Measurements from ENCODE around the gene TPST2. TPM values are rescaled to one million over a fixed set of nuclear protein-coding genes. Genes with fewer than 3 reads are reported as not detected.

The TPST2 gene
- total RNA-seq, 1 experiment from 2014 or later = 11.8 TPM

DNA sequence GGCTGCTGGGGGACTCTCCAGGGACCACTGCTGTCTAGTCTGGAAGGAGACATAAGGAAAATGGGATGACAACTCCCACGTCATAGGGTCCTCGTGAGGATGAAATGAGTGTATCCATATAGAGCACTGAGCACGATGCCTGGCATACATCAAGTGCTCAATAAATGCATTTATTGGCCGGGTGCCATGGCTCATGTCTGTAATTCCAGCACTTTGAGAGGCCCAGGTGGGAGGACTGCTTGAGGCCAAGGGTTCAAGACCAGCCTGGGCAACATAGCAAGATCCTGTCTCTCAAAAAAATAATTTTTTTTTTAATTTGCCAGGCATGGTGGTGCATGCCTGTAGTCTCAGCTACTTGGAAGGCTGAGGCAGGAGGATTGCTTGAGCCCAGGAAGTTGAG lies 12.2 kb upstream of the TPST2 start:
- POLR2A ChIA-PET = no interaction called here
- BruUV-seq (replicated peaks) = no TSS peak
- H3K36me3 ChIP-seq (ENCODE audit: control insufficient read depth in 1 of 2, insufficient read depth in 2 of 2, low read length in 2 of 2) = no peaks in the 10 kb centered on the region
- no peak overlapping the region for H2AFZ ChIP-seq (ENCODE audit: low read depth, low read length, poor library complexity, severe bottlenecking)
- H3K27me3 ChIP-seq (ENCODE audit: insufficient read depth, low read length) = peaks cover 4% of the 10 kb centered on the region; the same call in 1 of the 2 replicates
- DNase-seq (ENCODE audit: low read depth, low spot score) (no peak), ATAC-seq (no peak)
- H3K27ac ChIP-seq (ENCODE audit: low read depth, low read length) = no peak overlapping the region
- no peaks in the 10 kb centered on the region for H3K79me2 ChIP-seq (ENCODE audit: insufficient read depth, low read length)
- RAD21 ChIA-PET (ENCODE audit: low non-redundant PET in 1 of 2, low total read pairs in 2 of 2, uncharacterized antibody in 2 of 2, unreplicated experiment in 2 of 2) = no interaction called here
- TF ChIP-seq EZH2phosphoT487 (IDR thresholded peaks at IDR 0.05; ENCODE audit: borderline replicate concordance) (no peak), SIN3A (IDR thresholded peaks at IDR 0.05; ENCODE audit: low read depth) (no peak), ELF1 (IDR thresholded peaks at IDR 0.05; ENCODE audit: borderline replicate concordance, low read depth) (no peak), JUND (IDR thresholded peaks at IDR 0.05) (no peak), POLR2A (IDR thresholded peaks at IDR 0.05; ENCODE audit: borderline replicate concordance, extremely low read depth, insufficient read depth, insufficient read length) (no peak), CEBPB (IDR thresholded peaks at IDR 0.05; ENCODE audit: low read depth) (no peak), FOSL1 (IDR thresholded peaks at IDR 0.05; ENCODE audit: low read depth) (no peak), ZFX (IDR thresholded peaks at IDR 0.05) (no peak), EZH2 (IDR thresholded peaks at IDR 0.05) (no peak), YY1 (IDR thresholded peaks at IDR 0.05; ENCODE audit: extremely low read depth, insufficient replicate concordance, low read depth, low read length) (no peak), SP1 (IDR thresholded peaks at IDR 0.05; ENCODE audit: low read depth) (no peak)
- TF ChIP-seq, protein P1, sequence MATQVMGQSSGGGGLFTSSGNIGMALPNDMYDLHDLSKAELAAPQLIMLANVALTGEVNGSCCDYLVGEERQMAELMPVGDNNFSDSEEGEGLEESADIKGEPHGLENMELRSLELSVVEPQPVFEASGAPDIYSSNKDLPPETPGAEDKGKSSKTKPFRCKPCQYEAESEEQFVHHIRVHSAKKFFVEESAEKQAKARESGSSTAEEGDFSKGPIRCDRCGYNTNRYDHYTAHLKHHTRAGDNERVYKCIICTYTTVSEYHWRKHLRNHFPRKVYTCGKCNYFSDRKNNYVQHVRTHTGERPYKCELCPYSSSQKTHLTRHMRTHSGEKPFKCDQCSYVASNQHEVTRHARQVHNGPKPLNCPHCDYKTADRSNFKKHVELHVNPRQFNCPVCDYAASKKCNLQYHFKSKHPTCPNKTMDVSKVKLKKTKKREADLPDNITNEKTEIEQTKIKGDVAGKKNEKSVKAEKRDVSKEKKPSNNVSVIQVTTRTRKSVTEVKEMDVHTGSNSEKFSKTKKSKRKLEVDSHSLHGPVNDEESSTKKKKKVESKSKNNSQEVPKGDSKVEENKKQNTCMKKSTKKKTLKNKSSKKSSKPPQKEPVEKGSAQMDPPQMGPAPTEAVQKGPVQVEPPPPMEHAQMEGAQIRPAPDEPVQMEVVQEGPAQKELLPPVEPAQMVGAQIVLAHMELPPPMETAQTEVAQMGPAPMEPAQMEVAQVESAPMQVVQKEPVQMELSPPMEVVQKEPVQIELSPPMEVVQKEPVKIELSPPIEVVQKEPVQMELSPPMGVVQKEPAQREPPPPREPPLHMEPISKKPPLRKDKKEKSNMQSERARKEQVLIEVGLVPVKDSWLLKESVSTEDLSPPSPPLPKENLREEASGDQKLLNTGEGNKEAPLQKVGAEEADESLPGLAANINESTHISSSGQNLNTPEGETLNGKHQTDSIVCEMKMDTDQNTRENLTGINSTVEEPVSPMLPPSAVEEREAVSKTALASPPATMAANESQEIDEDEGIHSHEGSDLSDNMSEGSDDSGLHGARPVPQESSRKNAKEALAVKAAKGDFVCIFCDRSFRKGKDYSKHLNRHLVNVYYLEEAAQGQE (IDR thresholded peaks at IDR 0.05; ENCODE audit: low read depth) = no peak
- TF ChIP-seq, protein P2, sequence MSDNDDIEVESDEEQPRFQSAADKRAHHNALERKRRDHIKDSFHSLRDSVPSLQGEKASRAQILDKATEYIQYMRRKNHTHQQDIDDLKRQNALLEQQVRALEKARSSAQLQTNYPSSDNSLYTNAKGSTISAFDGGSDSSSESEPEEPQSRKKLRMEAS (IDR thresholded peaks at IDR 0.05) = no peak
- TF ChIP-seq, protein P3, sequence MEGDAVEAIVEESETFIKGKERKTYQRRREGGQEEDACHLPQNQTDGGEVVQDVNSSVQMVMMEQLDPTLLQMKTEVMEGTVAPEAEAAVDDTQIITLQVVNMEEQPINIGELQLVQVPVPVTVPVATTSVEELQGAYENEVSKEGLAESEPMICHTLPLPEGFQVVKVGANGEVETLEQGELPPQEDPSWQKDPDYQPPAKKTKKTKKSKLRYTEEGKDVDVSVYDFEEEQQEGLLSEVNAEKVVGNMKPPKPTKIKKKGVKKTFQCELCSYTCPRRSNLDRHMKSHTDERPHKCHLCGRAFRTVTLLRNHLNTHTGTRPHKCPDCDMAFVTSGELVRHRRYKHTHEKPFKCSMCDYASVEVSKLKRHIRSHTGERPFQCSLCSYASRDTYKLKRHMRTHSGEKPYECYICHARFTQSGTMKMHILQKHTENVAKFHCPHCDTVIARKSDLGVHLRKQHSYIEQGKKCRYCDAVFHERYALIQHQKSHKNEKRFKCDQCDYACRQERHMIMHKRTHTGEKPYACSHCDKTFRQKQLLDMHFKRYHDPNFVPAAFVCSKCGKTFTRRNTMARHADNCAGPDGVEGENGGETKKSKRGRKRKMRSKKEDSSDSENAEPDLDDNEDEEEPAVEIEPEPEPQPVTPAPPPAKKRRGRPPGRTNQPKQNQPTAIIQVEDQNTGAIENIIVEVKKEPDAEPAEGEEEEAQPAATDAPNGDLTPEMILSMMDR (IDR thresholded peaks at IDR 0.05 in 2 of 3, conservative IDR thresholded peaks at IDR 0.05 in 1 of 3; ENCODE audit: borderline replicate concordance in 1 of 3, insufficient read depth in 1 of 3, low read depth in 2 of 3, low read length in 2 of 3) = no peak
- no peaks in the 10 kb centered on the region for H4K20me1 ChIP-seq (ENCODE audit: insufficient read depth)
- H3K9ac ChIP-seq (ENCODE audit: low read length) = no peak overlapping the region
- CTCF ChIA-PET = no interaction called here
- H3K4me3 ChIP-seq (replicated peaks in 1 of 2; ENCODE audit: low read depth in 1 of 2, low read length in 2 of 2) = no peak overlapping the region
- intact Hi-C loops (cut with micrococcal nuclease) = no loop called here
- no peaks in the 10 kb centered on the region for H3K9me3 ChIP-seq (ENCODE audit: control insufficient read depth in 1 of 2, insufficient read depth in 1 of 2, low read depth in 1 of 2, low read length in 2 of 2)
- no peaks in the 10 kb centered on the region for H3K4me1 ChIP-seq (ENCODE audit: control insufficient read depth in 1 of 2, insufficient read depth in 2 of 2, low read length in 2 of 2)
- no peaks in the 10 kb centered on the region for H3K9me2 ChIP-seq (ENCODE audit: insufficient read depth)
- no peak overlapping the region for H3K4me2 ChIP-seq (ENCODE audit: low read length)

Measured in HCT116 (cell line).